ENCODE results near the gene AUTS2. TPM values are rescaled to one million over a fixed set of nuclear protein-coding genes. Genes with fewer than 3 reads are reported as not detected.

AUTS2 gene
- polyA plus RNA-seq, 1 donor from 2014 or later: 97.3 TPM

DNA sequence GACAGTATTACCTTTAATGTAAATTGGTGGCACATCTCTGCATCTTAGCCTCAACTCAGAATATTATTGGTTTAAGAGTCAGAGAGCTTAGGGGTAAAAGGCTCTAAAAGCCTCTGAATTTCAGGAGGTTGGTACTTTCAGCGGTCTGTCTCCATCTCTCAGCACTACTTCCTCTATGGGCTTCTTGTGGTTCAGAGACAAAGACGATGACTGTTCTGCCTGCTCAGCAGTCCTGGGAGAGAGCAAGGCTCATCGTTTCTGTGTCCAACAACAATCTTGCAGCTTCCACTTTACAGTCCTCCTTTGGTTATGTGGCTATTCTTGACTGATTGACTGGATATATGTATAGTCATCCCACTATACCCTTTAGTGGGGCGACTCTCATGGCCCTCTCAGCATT is 394.7 kb downstream of the AUTS2 start:
- no peaks in the 10 kb centered on the region for H3K9me2 ChIP-seq (ENCODE audit: insufficient read depth, low read length)
- peaks cover 6% of the 10 kb centered on the region for H3K79me2 ChIP-seq (replicated peaks; ENCODE audit: insufficient read depth, low read length)
- no peak overlapping the region for H3K4me3 ChIP-seq (ENCODE audit: low read length)
- H4K20me1 ChIP-seq (ENCODE audit: insufficient read depth): no peaks in the 10 kb centered on the region
- no peaks in the 10 kb centered on the region for H3K27me3 ChIP-seq (ENCODE audit: insufficient read depth, low read depth, low read length)
- H3K27ac ChIP-seq (ENCODE audit: low read length): no peak overlapping the region
- no peaks in the 10 kb centered on the region for H3K36me3 ChIP-seq (ENCODE audit: insufficient read depth, low read length)
- no peak overlapping the region for H2AFZ ChIP-seq (ENCODE audit: low read depth, low read length)
- TF ChIP-seq POLR2AphosphoS5 (IDR thresholded peaks at IDR 0.05) (no peak), SMC3 (conservative IDR thresholded peaks at IDR 0.05; ENCODE audit: poor library complexity) (no peak), EP300 (conservative IDR thresholded peaks at IDR 0.05; ENCODE audit: poor library complexity, severe bottlenecking) (no peak), RAD21 (conservative IDR thresholded peaks at IDR 0.05) (no peak), EZH2 (IDR thresholded peaks at IDR 0.05; ENCODE audit: borderline replicate concordance, insufficient read depth, low read length, poor library complexity, severe bottlenecking) (no peak), TAF1 (IDR thresholded peaks at IDR 0.05; ENCODE audit: low read depth) (no peak), MXI1 (conservative IDR thresholded peaks at IDR 0.05; ENCODE audit: poor library complexity, severe bottlenecking) (no peak)
- TF ChIP-seq, protein P1, sequence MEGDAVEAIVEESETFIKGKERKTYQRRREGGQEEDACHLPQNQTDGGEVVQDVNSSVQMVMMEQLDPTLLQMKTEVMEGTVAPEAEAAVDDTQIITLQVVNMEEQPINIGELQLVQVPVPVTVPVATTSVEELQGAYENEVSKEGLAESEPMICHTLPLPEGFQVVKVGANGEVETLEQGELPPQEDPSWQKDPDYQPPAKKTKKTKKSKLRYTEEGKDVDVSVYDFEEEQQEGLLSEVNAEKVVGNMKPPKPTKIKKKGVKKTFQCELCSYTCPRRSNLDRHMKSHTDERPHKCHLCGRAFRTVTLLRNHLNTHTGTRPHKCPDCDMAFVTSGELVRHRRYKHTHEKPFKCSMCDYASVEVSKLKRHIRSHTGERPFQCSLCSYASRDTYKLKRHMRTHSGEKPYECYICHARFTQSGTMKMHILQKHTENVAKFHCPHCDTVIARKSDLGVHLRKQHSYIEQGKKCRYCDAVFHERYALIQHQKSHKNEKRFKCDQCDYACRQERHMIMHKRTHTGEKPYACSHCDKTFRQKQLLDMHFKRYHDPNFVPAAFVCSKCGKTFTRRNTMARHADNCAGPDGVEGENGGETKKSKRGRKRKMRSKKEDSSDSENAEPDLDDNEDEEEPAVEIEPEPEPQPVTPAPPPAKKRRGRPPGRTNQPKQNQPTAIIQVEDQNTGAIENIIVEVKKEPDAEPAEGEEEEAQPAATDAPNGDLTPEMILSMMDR (IDR thresholded peaks at IDR 0.05; ENCODE audit: poor library complexity, severe bottlenecking): no peak
- TF ChIP-seq, protein P2, sequence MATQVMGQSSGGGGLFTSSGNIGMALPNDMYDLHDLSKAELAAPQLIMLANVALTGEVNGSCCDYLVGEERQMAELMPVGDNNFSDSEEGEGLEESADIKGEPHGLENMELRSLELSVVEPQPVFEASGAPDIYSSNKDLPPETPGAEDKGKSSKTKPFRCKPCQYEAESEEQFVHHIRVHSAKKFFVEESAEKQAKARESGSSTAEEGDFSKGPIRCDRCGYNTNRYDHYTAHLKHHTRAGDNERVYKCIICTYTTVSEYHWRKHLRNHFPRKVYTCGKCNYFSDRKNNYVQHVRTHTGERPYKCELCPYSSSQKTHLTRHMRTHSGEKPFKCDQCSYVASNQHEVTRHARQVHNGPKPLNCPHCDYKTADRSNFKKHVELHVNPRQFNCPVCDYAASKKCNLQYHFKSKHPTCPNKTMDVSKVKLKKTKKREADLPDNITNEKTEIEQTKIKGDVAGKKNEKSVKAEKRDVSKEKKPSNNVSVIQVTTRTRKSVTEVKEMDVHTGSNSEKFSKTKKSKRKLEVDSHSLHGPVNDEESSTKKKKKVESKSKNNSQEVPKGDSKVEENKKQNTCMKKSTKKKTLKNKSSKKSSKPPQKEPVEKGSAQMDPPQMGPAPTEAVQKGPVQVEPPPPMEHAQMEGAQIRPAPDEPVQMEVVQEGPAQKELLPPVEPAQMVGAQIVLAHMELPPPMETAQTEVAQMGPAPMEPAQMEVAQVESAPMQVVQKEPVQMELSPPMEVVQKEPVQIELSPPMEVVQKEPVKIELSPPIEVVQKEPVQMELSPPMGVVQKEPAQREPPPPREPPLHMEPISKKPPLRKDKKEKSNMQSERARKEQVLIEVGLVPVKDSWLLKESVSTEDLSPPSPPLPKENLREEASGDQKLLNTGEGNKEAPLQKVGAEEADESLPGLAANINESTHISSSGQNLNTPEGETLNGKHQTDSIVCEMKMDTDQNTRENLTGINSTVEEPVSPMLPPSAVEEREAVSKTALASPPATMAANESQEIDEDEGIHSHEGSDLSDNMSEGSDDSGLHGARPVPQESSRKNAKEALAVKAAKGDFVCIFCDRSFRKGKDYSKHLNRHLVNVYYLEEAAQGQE (IDR thresholded peaks at IDR 0.05; ENCODE audit: borderline replicate concordance): no peak
- H3K9me3 ChIP-seq (ENCODE audit: low read length): no peaks in the 10 kb centered on the region
- no peaks in the 10 kb centered on the region for H3F3A ChIP-seq (ENCODE audit: insufficient read depth, low read length, poor library complexity, severe bottlenecking)
- no peak overlapping the region for H3K9ac ChIP-seq (ENCODE audit: low read length)
- no peak overlapping the region for H3K4me2 ChIP-seq (ENCODE audit: low read length)

DNA sequence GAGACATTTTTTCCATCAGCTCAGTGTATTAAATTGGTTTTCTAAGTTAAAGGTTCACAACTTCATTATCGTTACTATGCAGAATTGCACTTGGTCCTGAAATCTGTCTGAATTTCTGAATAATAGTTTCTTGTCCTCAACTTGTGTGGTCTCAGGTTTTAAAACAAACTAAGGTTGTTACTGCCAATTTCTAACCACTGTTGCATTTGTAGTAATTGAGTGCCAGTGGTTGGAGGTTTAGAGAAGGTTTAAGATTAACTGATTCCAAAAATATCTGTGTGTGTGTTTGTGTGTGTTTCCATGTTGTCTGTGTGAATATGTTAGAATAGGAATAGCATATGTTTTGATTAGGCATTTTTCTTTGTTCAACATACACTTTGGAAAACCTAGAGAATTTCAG is 395.9 kb downstream of the AUTS2 start:
- Histone ChIP-seq H3K9me2 (ENCODE audit: insufficient read depth, low read length) (no peaks in the 10 kb centered on the region), H3K9ac (ENCODE audit: low read length) (no peak overlapping the region), H3K36me3 (ENCODE audit: insufficient read depth, low read length) (no peaks in the 10 kb centered on the region), H3K27ac (ENCODE audit: low read length) (no peak overlapping the region), H4K20me1 (ENCODE audit: insufficient read depth) (no peaks in the 10 kb centered on the region), H3K4me3 (ENCODE audit: low read length) (no peak overlapping the region), H3K79me2 (replicated peaks; ENCODE audit: insufficient read depth, low read length) (peaks cover 6% of the 10 kb centered on the region), H3K4me2 (ENCODE audit: low read length) (no peak overlapping the region), H3F3A (ENCODE audit: insufficient read depth, low read length, poor library complexity, severe bottlenecking) (no peaks in the 10 kb centered on the region), H3K27me3 (ENCODE audit: insufficient read depth, low read depth, low read length) (no peaks in the 10 kb centered on the region), H2AFZ (ENCODE audit: low read depth, low read length) (no peak overlapping the region), H3K9me3 (ENCODE audit: low read length) (no peaks in the 10 kb centered on the region)
- TF ChIP-seq RAD21 (conservative IDR thresholded peaks at IDR 0.05) (no peak), EP300 (conservative IDR thresholded peaks at IDR 0.05; ENCODE audit: poor library complexity, severe bottlenecking) (no peak), EZH2 (IDR thresholded peaks at IDR 0.05; ENCODE audit: borderline replicate concordance, insufficient read depth, low read length, poor library complexity, severe bottlenecking) (no peak)
